K562 (cell line): ENCODE results near the gene PRDM2. TPM values are rescaled to one million over a fixed set of nuclear protein-coding genes. Genes with fewer than 3 reads are reported as not detected.

Experiments
- ARID1B ChIP-seq: fragments of 450-650 bp; IDR thresholded peaks from 2 replicates; pipeline ENCODE4 v1.6.1; 2016; ENCODE audit warnings: antibody characterized with exemption, mild to moderate bottlenecking, inconsistent platforms
- JUND ChIP-seq, 2 experiments: IDR thresholded peaks; 2 replicates in 1 of 2; 3 replicates in 1 of 2; pipeline ENCODE4 v1.6.1; 2011; ENCODE audit warnings: borderline replicate concordance in 2 of 2, low read depth in 2 of 2, low read length in 2 of 2, improper control_type of control experiment in 1 of 2, missing biosample characterization in 1 of 2, missing genetic modification characterization in 1 of 2, missing genetic modification reagents in 1 of 2
- L3MBTL2 ChIP-seq: fragments of 450-650 bp; IDR thresholded peaks from 2 replicates; pipeline ENCODE4 v1.6.1; 2016; ENCODE audit warnings: mild to moderate bottlenecking, moderate library complexity
- MTA1 ChIP-seq: fragments of 450-650 bp; IDR thresholded peaks from 2 replicates; pipeline ENCODE4 v1.6.1; 2017; ENCODE audit warnings: borderline replicate concordance
- MTA2 ChIP-seq: fragments of 450-650 bp; IDR thresholded peaks from 2 replicates; pipeline ENCODE4 v1.6.1; 2016; ENCODE audit warnings: low read depth
- NCOR1 ChIP-seq: fragments of 450-650 bp; IDR thresholded peaks from 2 replicates; pipeline ENCODE4 v1.6.1; 2016; ENCODE audit warnings: mild to moderate bottlenecking, moderate library complexity
- SIX5 ChIP-seq, 2 experiments: IDR thresholded peaks; 2 replicates each; pipeline ENCODE4 v1.6.1; 2011; ENCODE audit warnings: low read length in 2 of 2, borderline replicate concordance in 1 of 2, low read depth in 1 of 2, mild to moderate bottlenecking in 1 of 2, moderate library complexity in 1 of 2; ENCODE audit not compliant: insufficient read depth in 1 of 2
- SOX6 ChIP-seq: fragments of 450-650 bp; IDR thresholded peaks from 2 replicates; pipeline ENCODE4 v1.6.1; 2014; ENCODE audit warnings: mild to moderate bottlenecking
- SREBF2 ChIP-seq: sonication (generic); formaldehyde crosslinking; IDR thresholded peaks from 2 replicates; pipeline ENCODE4 v1.4.0; 2020; ENCODE audit warnings: mild to moderate bottlenecking, missing genetic modification reagents
- TAL1 ChIP-seq: fragments of 450-650 bp; IDR thresholded peaks from 2 replicates; pipeline ENCODE4 v1.6.1; 2016; ENCODE audit warnings: mild to moderate bottlenecking
- TCF3 ChIP-seq: sonication (generic); formaldehyde crosslinking; IDR thresholded peaks from 2 replicates; pipeline ENCODE4 v1.4.0; 2020; ENCODE audit warnings: mild to moderate bottlenecking, missing genetic modification reagents
- THRB ChIP-seq: fragments of 450-650 bp; formaldehyde crosslinking; conservative IDR thresholded peaks from 2 replicates; pipeline ENCODE4 v1.4.0; 2022; ENCODE audit warnings: mild to moderate bottlenecking, missing genetic modification characterization
- TSHZ1 ChIP-seq: fragments of 250-450 bp; sonication (Bioruptor Pico); IDR thresholded peaks from 2 replicates; pipeline ENCODE4 v1.4.0; 2020; ENCODE audit warnings: mild to moderate bottlenecking, moderate library complexity
- ZNF444 ChIP-seq: fragments of 250-450 bp; sonication (Bioruptor Pico); IDR thresholded peaks from 2 replicates; pipeline ENCODE4 v1.4.0; 2020; ENCODE audit warnings: mild to moderate bottlenecking, moderate library complexity
- polyA plus RNA-seq, 8 experiments: library from polyadenylated mRNA; depleted of rRNA in 4 of 8; stranded (reverse) in 5 of 8; unstranded in 3 of 8; fragments of >200 nt; fragmentation: Nextera tagmentation in 2 of 8; fragmentation: Illumina TruSeq in 1 of 8; extraction: Ambion mirVana in 2 of 8; extraction: Trizol in 1 of 8; gene quantifications; 2 replicates each; pipeline versions ENCODE4 v1.2.1 to v1.2.3, GENCODE V29; 2011 to 2014; ENCODE audit warnings: inconsistent platforms in 1 of 8, missing spikeins in 1 of 8
- total RNA-seq, 7 experiments: library from RNA; depleted of rRNA in 6 of 7; stranded (reverse); fragments of >200 nt in 6 of 7; fragmentation: Illumina TruSeq in 2 of 7; extraction: Trizol in 2 of 7; gene quantifications; 2 replicates each; pipeline versions ENCODE4 v1.2.1 to v1.2.3, GENCODE V29; 2011 to 2021; ENCODE audit warnings: low replicate concordance in 1 of 7

The PRDM2 gene
- total and polyA plus RNA-seq, 9 of the 15 experiments (the other 6 are each of a cell fraction or from before 2014, with no cell fraction given): 5.4 to 27.6 (median 12.5) TPM

DNA sequence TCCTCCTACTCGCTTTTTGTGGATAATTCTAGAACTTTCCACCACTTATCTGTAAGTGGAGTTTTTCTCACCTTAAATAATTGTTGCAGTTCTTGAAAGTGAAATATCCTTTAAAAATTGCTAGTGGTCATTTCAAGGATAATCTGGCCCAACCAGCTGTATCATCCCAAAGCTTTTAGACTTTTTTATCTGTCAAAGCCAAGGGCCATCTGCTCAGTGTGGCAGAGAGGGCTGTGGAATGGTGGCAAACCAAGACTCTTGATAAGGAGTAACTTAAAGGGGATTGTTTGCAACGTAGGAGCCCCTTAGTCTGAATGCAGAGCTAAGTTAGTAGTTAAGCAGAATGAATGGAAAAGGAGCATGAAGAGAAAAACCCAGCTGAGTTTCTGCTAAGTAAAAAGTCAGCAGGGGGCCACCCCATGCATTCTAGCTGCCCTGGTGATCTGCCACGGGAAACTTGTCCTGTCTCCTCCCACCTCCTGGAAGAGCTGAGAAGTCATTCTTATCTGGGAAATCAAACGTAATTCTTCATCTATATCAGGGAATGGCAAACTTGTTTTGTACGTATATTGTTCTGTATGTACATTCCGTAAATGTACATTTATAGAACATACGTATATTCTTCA is 169.3 kb downstream of the PRDM2 start (continued):
- TF ChIP-seq SIX5 (IDR thresholded peaks at IDR 0.05; ENCODE audit: borderline replicate concordance in 1 of 2, insufficient read depth in 1 of 2, low read depth in 1 of 2, low read length in 2 of 2) (no peak), NCOR1 (peak; percentile 60; the same call in 1 of the 2 replicates), ARID1B (peak; percentile 77), JUND (IDR thresholded peaks at IDR 0.05; ENCODE audit: borderline replicate concordance, low read depth, low read length) (no peak), JUND (tag; IDR thresholded peaks at IDR 0.05; ENCODE audit: borderline replicate concordance, low read depth, low read length) (no peak), L3MBTL2 (no peak), ZNF444 (CRISPR knock-in tag) (no peak), MTA1 (no peak), TSHZ1 (CRISPR knock-in tag) (no peak), TAL1 (peak; percentile 82), MTA2 (peak; percentile 57), SREBF2 (CRISPR knock-in tag) (no peak), THRB (CRISPR knock-in tag) (no peak), TCF3 (CRISPR knock-in tag) (peak; percentile 73), SOX6 (0 out of 2 replicates have a peak, but pooled peaks have one; percentile 18)
